HCT116 (cell line): ENCODE data around the gene EFCAB8. TPM values are rescaled to one million over a fixed set of nuclear protein-coding genes. Genes with fewer than 3 reads are reported as not detected.

Experiments
- ATAC-seq: fragments of 200-7000 bp; cut with Tn5 transposase; 2 replicates; pipeline ENCODE4 v1.9.1; 2020; ENCODE audit warnings: mild to moderate bottlenecking, moderate library complexity
- BruUV-seq: library from RNA; stranded (reverse); fragments of 400-500 nt; replicated peaks from 2 replicates; lab custom pipeline; 2021; lab: Mats Ljungman, UMichigan
- CTCF ChIA-PET: fragments of 300-600 bp; sonication (Branson Sonifier 250); formaldehyde crosslinking; loops from one replicate; lab custom pipeline; 2021; ENCODE audit warnings: antibody characterized with exemption; lab: Charles Lee
- POLR2A ChIA-PET: fragments of 300-600, 350-600 bp; sonication (Branson Sonifier 250); formaldehyde crosslinking; loops from one replicate; lab custom pipeline; 2021; ENCODE audit warnings: antibody characterized with exemption; lab: Charles Lee
- RAD21 ChIA-PET, 2 experiments: fragments of 300-600 bp; sonication (Branson Sonifier 250); formaldehyde crosslinking; loops; one replicate each; lab custom pipeline; 2023; ENCODE audit warnings: low total read pairs in 2 of 2; ENCODE audit not compliant: uncharacterized antibody in 2 of 2, unreplicated experiment in 2 of 2, low non-redundant PET in 1 of 2; lab: Charles Lee
- DNase-seq: peaks from one replicate; pipeline ENCODE4 v3.0.0-alpha.2; 2010; ENCODE audit warnings: low read depth, low spot score
- H2AFZ ChIP-seq: fragments of 200-600 bp; shearing (Covaris generic), sonication (generic); 2 replicates; pipeline ENCODE4 v1.6.1; 2017; ENCODE audit warnings: low read depth, mixed run types, mixed read lengths, antibody characterized with exemption, low read length; ENCODE audit not compliant: poor library complexity, severe bottlenecking
- H3K27ac ChIP-seq: 2 replicates; pipeline ENCODE4 v1.5.1; 2012; ENCODE audit warnings: low read depth, low read length
- H3K27me3 ChIP-seq: fragments of 200-600 bp; sonication (generic); 2 replicates; pipeline ENCODE4 v1.6.1; 2016; ENCODE audit warnings: mixed run types, low read length, mixed read lengths; ENCODE audit not compliant: insufficient read depth
- H3K36me3 ChIP-seq, 2 experiments: fragments of 200-500 bp in 1 of 2; fragments of 200-600 bp in 1 of 2; sonication (Bioruptor generic) in 1 of 2; sonication (generic) in 1 of 2; 2 replicates each; pipeline versions ENCODE4 v1.5.1 to v1.6.1; 2014 to 2016; ENCODE audit warnings: low read length in 2 of 2, inconsistent platforms in 1 of 2, mixed read lengths in 1 of 2, mixed run types in 1 of 2; ENCODE audit not compliant: insufficient read depth in 2 of 2, control insufficient read depth in 1 of 2
- H3K4me1 ChIP-seq, 2 experiments: fragments of 200-600 bp in 1 of 2; sonication (generic) in 1 of 2; 2 replicates each; pipeline versions ENCODE4 v1.5.1 to v1.6.1; 2012 to 2017; ENCODE audit warnings: low read length in 2 of 2, inconsistent platforms in 1 of 2, mild to moderate bottlenecking in 1 of 2, mixed read lengths in 1 of 2, mixed run types in 1 of 2, moderate library complexity in 1 of 2; ENCODE audit not compliant: insufficient read depth in 2 of 2, control insufficient read depth in 1 of 2
- H3K4me2 ChIP-seq: fragments of 200-600 bp; sonication (generic); 2 replicates; pipeline ENCODE4 v1.6.1; 2017; ENCODE audit warnings: mixed run types, low read length, mixed read lengths
- H3K4me3 ChIP-seq, 2 experiments: fragments of 200-600 bp in 1 of 2; sonication (generic) in 1 of 2; replicated peaks in 1 of 2; 2 replicates each; pipeline ENCODE4 v1.5.1; 2011 to 2016; ENCODE audit warnings: low read length in 2 of 2, control low read depth in 1 of 2, low read depth in 1 of 2, mild to moderate bottlenecking in 1 of 2, mixed read lengths in 1 of 2, mixed run types in 1 of 2
- H3K79me2 ChIP-seq: fragments of 200-600 bp; sonication (generic); 2 replicates; pipeline ENCODE4 v1.6.1; 2017; ENCODE audit warnings: mild to moderate bottlenecking, mixed run types, low read length, moderate library complexity, mixed read lengths; ENCODE audit not compliant: insufficient read depth
- H3K9ac ChIP-seq: fragments of 200-600 bp; sonication (generic); 2 replicates; pipeline ENCODE4 v1.6.1; 2016; ENCODE audit warnings: low read length, mixed read lengths
- H3K9me2 ChIP-seq: fragments of 200-600 bp; sonication (generic), shearing (Covaris generic); 2 replicates; pipeline ENCODE4 v1.6.1; 2017; ENCODE audit warnings: mixed run types, mild to moderate bottlenecking, moderate library complexity; ENCODE audit not compliant: insufficient read depth
- H3K9me3 ChIP-seq, 2 experiments: fragments of 200-500 bp in 1 of 2; fragments of 200-600 bp in 1 of 2; sonication (Bioruptor generic) in 1 of 2; sonication (generic) in 1 of 2; 2 replicates each; pipeline ENCODE4 v1.6.1; 2014 to 2017; ENCODE audit warnings: low read length in 2 of 2, mixed read lengths in 2 of 2, inconsistent platforms in 1 of 2, low read depth in 1 of 2, mild to moderate bottlenecking in 1 of 2, mixed run types in 1 of 2, moderate library complexity in 1 of 2; ENCODE audit not compliant: control insufficient read depth in 1 of 2, insufficient read depth in 1 of 2
- H4K20me1 ChIP-seq: fragments of 200-600 bp; sonication (generic), shearing (Covaris generic); 2 replicates; pipeline ENCODE4 v1.6.1; 2017; ENCODE audit warnings: mixed run types, mild to moderate bottlenecking, moderate library complexity; ENCODE audit not compliant: insufficient read depth
- CBX3 ChIP-seq: IDR thresholded peaks from 2 replicates; pipeline ENCODE4 v1.6.1; 2012; ENCODE audit warnings: low read depth
- EGR1 ChIP-seq: IDR thresholded peaks from 2 replicates; pipeline ENCODE4 v1.6.1; 2012; ENCODE audit warnings: low read depth
- EZH2 ChIP-seq: fragments of 200-600 bp; sonication (generic); IDR thresholded peaks from 2 replicates; pipeline ENCODE4 v1.6.1; 2017; ENCODE audit warnings: antibody characterized with exemption, mixed run types
- FOSL1 ChIP-seq: IDR thresholded peaks from 2 replicates; pipeline ENCODE4 v1.6.1; 2012; ENCODE audit warnings: low read depth
- JUND ChIP-seq: IDR thresholded peaks from 2 replicates; pipeline ENCODE4 v1.6.1; 2012
- POLR2AphosphoS5 ChIP-seq: IDR thresholded peaks from 2 replicates; pipeline ENCODE4 v1.6.1; 2011; ENCODE audit warnings: mild to moderate bottlenecking, low read depth, low read length, moderate library complexity
- RAD21 ChIP-seq: IDR thresholded peaks from 2 replicates; pipeline ENCODE4 v1.6.1; 2012; ENCODE audit warnings: low read depth, mild to moderate bottlenecking
- SIN3A ChIP-seq: IDR thresholded peaks from 2 replicates; pipeline ENCODE4 v1.6.1; 2012; ENCODE audit warnings: low read depth
- SRF ChIP-seq: IDR thresholded peaks from 2 replicates; pipeline ENCODE4 v1.6.1; 2012; ENCODE audit warnings: low read depth
- YY1 ChIP-seq: IDR thresholded peaks from 2 replicates; pipeline ENCODE4 v1.6.1; 2011; ENCODE audit warnings: low read length, low read depth, moderate library complexity, mild to moderate bottlenecking; ENCODE audit not compliant: insufficient replicate concordance; ENCODE audit errors: extremely low read depth
- ZFX ChIP-seq: fragments of 450-650 bp; IDR thresholded peaks from 2 replicates; pipeline ENCODE4 v1.6.1; 2017
- ZNF274 ChIP-seq: fragments of 200-500 bp; sonication (Bioruptor generic); IDR thresholded peaks from 2 replicates; pipeline ENCODE4 v1.6.1; 2014; ENCODE audit warnings: mild to moderate bottlenecking, low read depth, low read length, inconsistent platforms
- intact Hi-C: fragments of 100-400 bp; cut with micrococcal nuclease; formaldehyde crosslinking; loops from 2 replicates; pipeline ENCODE4 v1.10.0; 2022
- total RNA-seq: library from RNA; stranded (reverse); gene quantifications from one replicate; pipeline ENCODE4 v1.2.1, GENCODE V29; 2021; ENCODE audit not compliant: unreplicated experiment
- TF ChIP-seq, protein P1 (sequence below): IDR thresholded peaks from 2 replicates; pipeline ENCODE4 v1.6.1; 2012; ENCODE audit warnings: low read depth
- TF ChIP-seq, protein P2 (sequence below): IDR thresholded peaks from 2 replicates; pipeline ENCODE4 v1.6.1; 2011; ENCODE audit warnings: mild to moderate bottlenecking, low read length, moderate library complexity; ENCODE audit not compliant: insufficient replicate concordance; ENCODE audit errors: extremely low read depth

Gene EFCAB8
- total RNA-seq, 1 experiment from 2014 or later, result 0.42 TPM

DNA sequence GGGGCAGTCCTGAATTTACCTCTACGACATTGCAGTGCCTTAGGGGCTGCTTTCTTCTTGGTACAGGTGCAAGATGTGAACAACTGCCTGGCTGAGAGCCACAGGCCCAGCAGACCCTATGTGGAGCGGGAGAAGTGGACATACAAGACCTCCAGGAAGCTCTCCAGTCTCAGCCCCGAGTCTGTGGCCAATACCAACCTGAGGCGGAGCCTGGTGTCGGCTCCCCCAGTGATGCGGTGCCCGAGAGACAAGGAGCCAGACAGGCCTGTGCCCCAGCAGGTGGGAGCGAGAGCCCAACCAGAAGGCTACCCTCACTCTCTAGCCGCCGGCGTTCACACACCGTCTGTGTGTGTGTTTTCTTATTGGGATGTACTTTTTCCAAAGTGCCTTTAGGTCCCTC, 59.6 kb downstream of the EFCAB8 start:
- no peak for ATAC-seq
- Histone ChIP-seq H3K4me3 (no peak overlapping the region), H3K9me3 (peaks cover 8 to 13% of the 10 kb centered on the region in 2 experiments; a peak in 3 of 4 replicates), H3K9me2 (no peaks in the 10 kb centered on the region), H3K27ac (no peak overlapping the region), H3K4me2 (no peak overlapping the region), H3K9ac (no peak overlapping the region), H3K79me2 (no peaks in the 10 kb centered on the region), H3K27me3 (no peaks in the 10 kb centered on the region), H4K20me1 (no peaks in the 10 kb centered on the region), H2AFZ (no peak overlapping the region), H3K36me3 (no peaks in the 10 kb centered on the region), H3K4me1 (no peaks in the 10 kb centered on the region)
- DNase-seq, result no peak
- POLR2A ChIA-PET, result no interaction called here
- RAD21 ChIA-PET, result no interaction called here
- intact Hi-C loops, result no loop called here
- BruUV-seq, result no TSS peak
- TF ChIP-seq ZFX (no peak), JUND (no peak), YY1 (no peak), FOSL1 (no peak), EZH2 (no peak), POLR2AphosphoS5 (no peak), SRF (no peak), EGR1 (no peak), ZNF274 (no peak), SIN3A (no peak), CBX3 (no peak), RAD21 (no peak)
- TF ChIP-seq, protein P1, sequence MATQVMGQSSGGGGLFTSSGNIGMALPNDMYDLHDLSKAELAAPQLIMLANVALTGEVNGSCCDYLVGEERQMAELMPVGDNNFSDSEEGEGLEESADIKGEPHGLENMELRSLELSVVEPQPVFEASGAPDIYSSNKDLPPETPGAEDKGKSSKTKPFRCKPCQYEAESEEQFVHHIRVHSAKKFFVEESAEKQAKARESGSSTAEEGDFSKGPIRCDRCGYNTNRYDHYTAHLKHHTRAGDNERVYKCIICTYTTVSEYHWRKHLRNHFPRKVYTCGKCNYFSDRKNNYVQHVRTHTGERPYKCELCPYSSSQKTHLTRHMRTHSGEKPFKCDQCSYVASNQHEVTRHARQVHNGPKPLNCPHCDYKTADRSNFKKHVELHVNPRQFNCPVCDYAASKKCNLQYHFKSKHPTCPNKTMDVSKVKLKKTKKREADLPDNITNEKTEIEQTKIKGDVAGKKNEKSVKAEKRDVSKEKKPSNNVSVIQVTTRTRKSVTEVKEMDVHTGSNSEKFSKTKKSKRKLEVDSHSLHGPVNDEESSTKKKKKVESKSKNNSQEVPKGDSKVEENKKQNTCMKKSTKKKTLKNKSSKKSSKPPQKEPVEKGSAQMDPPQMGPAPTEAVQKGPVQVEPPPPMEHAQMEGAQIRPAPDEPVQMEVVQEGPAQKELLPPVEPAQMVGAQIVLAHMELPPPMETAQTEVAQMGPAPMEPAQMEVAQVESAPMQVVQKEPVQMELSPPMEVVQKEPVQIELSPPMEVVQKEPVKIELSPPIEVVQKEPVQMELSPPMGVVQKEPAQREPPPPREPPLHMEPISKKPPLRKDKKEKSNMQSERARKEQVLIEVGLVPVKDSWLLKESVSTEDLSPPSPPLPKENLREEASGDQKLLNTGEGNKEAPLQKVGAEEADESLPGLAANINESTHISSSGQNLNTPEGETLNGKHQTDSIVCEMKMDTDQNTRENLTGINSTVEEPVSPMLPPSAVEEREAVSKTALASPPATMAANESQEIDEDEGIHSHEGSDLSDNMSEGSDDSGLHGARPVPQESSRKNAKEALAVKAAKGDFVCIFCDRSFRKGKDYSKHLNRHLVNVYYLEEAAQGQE, result no peak
- TF ChIP-seq, protein P2, sequence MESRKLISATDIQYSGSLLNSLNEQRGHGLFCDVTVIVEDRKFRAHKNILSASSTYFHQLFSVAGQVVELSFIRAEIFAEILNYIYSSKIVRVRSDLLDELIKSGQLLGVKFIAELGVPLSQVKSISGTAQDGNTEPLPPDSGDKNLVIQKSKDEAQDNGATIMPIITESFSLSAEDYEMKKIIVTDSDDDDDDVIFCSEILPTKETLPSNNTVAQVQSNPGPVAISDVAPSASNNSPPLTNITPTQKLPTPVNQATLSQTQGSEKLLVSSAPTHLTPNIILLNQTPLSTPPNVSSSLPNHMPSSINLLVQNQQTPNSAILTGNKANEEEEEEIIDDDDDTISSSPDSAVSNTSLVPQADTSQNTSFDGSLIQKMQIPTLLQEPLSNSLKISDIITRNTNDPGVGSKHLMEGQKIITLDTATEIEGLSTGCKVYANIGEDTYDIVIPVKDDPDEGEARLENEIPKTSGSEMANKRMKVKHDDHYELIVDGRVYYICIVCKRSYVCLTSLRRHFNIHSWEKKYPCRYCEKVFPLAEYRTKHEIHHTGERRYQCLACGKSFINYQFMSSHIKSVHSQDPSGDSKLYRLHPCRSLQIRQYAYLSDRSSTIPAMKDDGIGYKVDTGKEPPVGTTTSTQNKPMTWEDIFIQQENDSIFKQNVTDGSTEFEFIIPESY, result no peak
- TF ChIP-seq, all 23 proteins: peak for 0
- CTCF ChIA-PET, result no interaction called here
